ENCODE data around the gene ESX1.

GRCh38 chrX:104211187-104211586, 43.5 kb downstream of the ESX1 start:
- no peak for TF ChIP-seq REST (IDR thresholded peaks at IDR 0.05; ENCODE audit: insufficient read depth in 1 of 2, low read depth in 2 of 2, low read length in 2 of 2)
- no peak for TF ChIP-seq TAF1 (IDR thresholded peaks at IDR 0.05; ENCODE audit: borderline replicate concordance, insufficient read depth, low read length)
- TF ChIP-seq FOXP2 (optimal IDR thresholded peaks at IDR 0.05; ENCODE audit: borderline replicate concordance, extremely low read depth, extremely low read length, insufficient read depth) = no peak
- no peak for TF ChIP-seq POLR2AphosphoS5 (IDR thresholded peaks at IDR 0.05; ENCODE audit: low read depth, low read length)

Data from PFSK-1 (cell line).